NCI-H1417 treated with DMSO at 0.1 percent for 48 hours (cell line): Measurements from ENCODE around the gene TMEM151B.
"Not testable (repeated sequence)": the region's sequence is repeated elsewhere in the genome, so short reads cannot be mapped to it uniquely, and the experiment has no call there.

Experiments used
- DNase-seq: peaks from one replicate; lab custom pipeline; 2025; lab: John Stamatoyannopoulos, UW

Gene TMEM151B

GRCh38 chr6:44333942-44334341 lies 63.7 kb downstream of the TMEM151B start:
- DNase-seq: no peak

GRCh38 chr6:44335631-44336030 lies 65.4 kb downstream of the TMEM151B start:
- DNase-seq: no peak

GRCh38 chr6:44338228-44339122 lies 68.2 kb downstream of the TMEM151B start:
- DNase-seq: no peak

GRCh38 chr6:44339301-44339700 lies 69.1 kb downstream of the TMEM151B start:
- no peak for DNase-seq

GRCh38 chr6:44339763-44340625 lies 69.7 kb downstream of the TMEM151B start:
- DNase-seq: no peak

- DNase-seq: no peak
Observed at GRCh38 chr6:44341095-44341890, 71.0 kb downstream of the TMEM151B start.

GRCh38 chr6:44342052-44342451 lies 71.8 kb downstream of the TMEM151B start:
- no peak for DNase-seq

GRCh38 chr6:44342489-44342888 lies 72.2 kb downstream of the TMEM151B start, which contains the start of gene SPATS1:
TSS of gene SPATS1 (plus strand) at chr6:44342650. CDS start at chr6:44343096, 446 bp downstream.
- DNase-seq: no peak

- not testable (repeated sequence) for DNase-seq
Observed at GRCh38 chr6:44346818-44347217, 76.6 kb downstream of the TMEM151B start.

GRCh38 chr6:44349904-44350649 lies 79.8 kb downstream of the TMEM151B start:
- DNase-seq: no peak

- DNase-seq: not testable (repeated sequence)
Observed at GRCh38 chr6:44350650-44350994, 80.4 kb downstream of the TMEM151B start.

GRCh38 chr6:44352259-44352658 lies 82.0 kb downstream of the TMEM151B start:
- no peak for DNase-seq

- DNase-seq: no peak
Observed at GRCh38 chr6:44353336-44353735, 83.1 kb downstream of the TMEM151B start.

- no peak for DNase-seq
Observed at GRCh38 chr6:44355640-44356039, 85.4 kb downstream of the TMEM151B start.

- DNase-seq: no peak
Observed at GRCh38 chr6:44356487-44356886, 86.2 kb downstream of the TMEM151B start.
